Epithelial cell of esophagus (primary cell): ENCODE measurements around the gene SLC7A8.

Experiments used
- DNase-seq: peaks from one replicate; pipeline ENCODE4 v3.0.0; 2010; ENCODE audit warnings: low read depth
- H3K4me3 ChIP-seq: 2 replicates; pipeline ENCODE4 v1.5.1; 2011; ENCODE audit warnings: mild to moderate bottlenecking, low read length, control low read depth
- TF ChIP-seq, protein P1 (sequence below): IDR thresholded peaks from 2 replicates; pipeline ENCODE4 v1.5.1; 2011; ENCODE audit warnings: low read depth, mild to moderate bottlenecking, low read length, control low read depth, inconsistent platforms; ENCODE audit not compliant: insufficient read depth; ENCODE audit errors: missing control alignments

The SLC7A8 gene

DNA sequence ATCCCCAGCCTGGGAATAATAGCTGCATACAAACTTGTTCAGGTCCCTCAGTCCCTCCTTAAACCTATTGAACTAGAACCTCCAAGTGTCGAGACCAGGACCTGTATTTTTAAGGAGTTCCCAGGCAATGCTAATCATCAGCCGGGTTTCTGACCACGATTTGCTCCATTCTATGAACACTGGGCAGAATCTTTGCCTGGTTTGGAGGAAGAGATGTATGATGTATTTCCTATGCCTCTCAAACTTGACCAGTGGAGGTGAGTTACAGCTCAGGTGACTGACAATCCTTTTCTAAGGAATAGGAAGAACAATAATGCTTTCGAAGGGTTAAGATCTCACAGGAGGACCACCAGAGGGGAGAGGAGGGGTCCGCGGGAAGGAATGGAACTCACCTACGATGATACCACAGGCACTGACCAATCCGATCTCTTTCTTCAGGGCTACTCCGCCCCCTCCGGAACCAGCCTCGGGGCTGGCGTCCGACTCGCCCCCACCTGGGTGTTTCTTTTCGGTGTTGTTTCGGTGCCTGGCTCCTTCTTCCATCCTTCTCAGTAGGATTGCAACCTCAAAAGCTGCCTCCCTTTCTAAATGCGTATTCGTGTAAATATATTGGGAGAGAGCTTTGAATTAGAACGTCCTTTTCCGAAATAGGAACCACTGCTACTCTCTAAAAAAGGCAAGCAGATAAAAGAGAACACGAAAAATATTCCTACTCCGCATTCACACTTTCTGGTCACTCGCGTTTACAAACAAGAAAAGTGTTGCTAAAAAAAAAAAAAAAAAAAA lies 895 bp downstream of the SLC7A8 start:
- H3K4me3 ChIP-seq, result peak overlapping the region; percentile 57
- TF ChIP-seq, protein P1, sequence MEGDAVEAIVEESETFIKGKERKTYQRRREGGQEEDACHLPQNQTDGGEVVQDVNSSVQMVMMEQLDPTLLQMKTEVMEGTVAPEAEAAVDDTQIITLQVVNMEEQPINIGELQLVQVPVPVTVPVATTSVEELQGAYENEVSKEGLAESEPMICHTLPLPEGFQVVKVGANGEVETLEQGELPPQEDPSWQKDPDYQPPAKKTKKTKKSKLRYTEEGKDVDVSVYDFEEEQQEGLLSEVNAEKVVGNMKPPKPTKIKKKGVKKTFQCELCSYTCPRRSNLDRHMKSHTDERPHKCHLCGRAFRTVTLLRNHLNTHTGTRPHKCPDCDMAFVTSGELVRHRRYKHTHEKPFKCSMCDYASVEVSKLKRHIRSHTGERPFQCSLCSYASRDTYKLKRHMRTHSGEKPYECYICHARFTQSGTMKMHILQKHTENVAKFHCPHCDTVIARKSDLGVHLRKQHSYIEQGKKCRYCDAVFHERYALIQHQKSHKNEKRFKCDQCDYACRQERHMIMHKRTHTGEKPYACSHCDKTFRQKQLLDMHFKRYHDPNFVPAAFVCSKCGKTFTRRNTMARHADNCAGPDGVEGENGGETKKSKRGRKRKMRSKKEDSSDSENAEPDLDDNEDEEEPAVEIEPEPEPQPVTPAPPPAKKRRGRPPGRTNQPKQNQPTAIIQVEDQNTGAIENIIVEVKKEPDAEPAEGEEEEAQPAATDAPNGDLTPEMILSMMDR, result no peak
- DNase-seq, result peak; percentile 33

GRCh38 chr14:23181946-23182345 lies 1.5 kb downstream of the SLC7A8 start:
- DNase-seq, result no peak
- peak overlapping the region; percentile 57 for H3K4me3 ChIP-seq
- TF ChIP-seq, protein P1, result no peak

GRCh38 chr14:23181453-23181852 lies 2.0 kb downstream of the SLC7A8 start:
- no peak for DNase-seq
- no peak overlapping the region for H3K4me3 ChIP-seq
- TF ChIP-seq, protein P1, result no peak

DNA sequence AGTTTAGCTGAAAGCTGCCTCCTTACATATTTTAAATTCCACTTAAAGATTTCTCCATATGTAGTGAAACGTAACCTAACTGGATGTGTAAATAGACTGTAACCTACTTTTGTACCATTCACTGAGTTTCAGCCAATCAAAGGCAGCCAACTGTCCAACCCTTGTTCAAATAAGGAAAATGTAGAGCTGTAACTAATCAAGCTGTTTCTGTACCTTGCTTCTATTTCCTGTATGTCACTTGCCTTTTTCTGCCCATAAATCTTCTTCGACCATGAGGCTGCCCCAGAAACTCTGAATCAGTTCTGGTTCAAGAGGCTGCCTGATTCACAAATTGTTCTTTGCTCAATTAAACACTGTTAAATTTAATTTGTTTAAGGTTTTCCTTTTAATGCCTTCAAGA lies 6.3 kb downstream of the SLC7A8 start:
- TF ChIP-seq, protein P1, result no peak
- DNase-seq, result no peak
- H3K4me3 ChIP-seq, result no peak overlapping the region

DNA sequence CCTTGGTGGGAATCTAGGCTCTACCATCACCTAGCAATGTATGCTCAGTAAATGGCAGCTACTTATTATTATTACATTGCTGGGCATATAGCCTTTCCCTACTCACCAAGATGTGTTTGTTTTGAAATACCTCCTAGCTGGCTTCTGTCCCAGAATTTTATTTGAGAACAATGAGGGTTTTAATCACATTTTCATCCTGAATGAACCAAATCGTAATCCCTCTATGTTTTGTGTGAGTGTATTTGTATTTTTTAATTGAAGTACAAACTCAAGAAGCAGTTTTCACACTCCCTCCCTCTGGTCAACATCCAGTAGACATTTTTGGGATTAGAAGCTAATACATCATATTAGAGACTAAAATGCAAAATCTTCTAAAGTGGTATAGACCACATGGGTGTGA lies 7.6 kb downstream of the SLC7A8 start:
- no peak for DNase-seq
- TF ChIP-seq, protein P1, result no peak
- no peak overlapping the region for H3K4me3 ChIP-seq

DNA sequence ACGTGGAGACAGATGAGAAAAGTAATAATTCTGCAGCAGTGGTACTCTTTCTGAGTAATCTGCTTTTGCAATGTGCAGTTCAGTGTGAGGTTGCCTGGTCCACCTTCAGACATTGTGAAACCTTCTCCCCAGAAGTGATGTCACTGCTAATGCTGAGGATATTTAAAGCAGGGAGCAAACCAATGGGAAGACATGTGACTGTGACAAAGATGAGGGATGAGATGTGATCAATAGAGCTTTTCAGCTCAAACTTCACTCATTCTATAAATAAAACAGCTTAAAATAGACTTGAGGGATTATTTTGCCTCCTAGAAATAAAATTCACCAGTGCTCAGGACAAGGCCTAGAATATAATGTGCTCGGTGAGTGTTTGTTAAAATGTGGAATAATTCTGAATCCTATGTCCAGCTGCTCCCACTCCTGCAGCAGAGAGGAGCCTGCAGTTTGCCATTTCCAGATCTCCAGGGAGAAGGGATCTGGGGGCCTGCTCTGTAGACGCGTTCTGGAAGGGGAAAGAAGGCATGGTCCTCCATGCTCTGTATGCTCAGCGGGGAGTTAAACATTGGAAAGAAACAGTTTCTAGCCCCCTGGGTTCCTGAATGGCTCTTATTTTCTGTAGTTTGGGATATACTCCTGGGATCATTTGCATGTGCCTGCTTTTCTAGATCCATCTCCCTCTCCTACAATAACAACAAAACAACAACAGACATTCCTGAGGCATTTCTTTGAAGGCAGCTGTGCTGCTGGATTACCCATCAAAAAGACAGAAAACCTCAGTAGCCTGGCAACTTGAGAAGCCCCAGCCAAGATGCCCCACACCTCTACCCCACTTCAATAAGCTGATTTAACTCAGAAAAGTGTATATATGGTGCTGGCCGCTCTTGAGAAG lies 8.9 kb downstream of the SLC7A8 start:
- TF ChIP-seq, protein P1, result no peak
- H3K4me3 ChIP-seq, result no peak overlapping the region
- DNase-seq, result peak; percentile 81

DNA sequence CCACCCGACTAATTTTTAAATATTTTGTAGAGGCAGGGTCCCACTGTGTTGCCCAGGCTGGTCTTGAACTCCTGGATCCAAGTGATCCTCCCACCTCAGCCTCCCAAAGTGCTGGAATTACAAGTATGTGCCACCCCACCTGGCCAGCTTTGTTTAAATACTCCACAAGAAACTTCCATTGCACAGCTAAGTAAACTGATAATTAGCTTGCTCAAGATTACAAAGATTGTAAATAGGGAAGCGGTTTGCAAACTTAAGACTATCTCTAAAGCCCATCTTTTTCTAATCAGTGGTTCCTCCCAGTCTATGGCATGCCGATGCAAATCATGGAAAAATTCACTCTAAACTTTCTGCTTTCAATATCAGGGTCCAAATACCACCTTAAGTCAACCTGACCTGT lies 9.7 kb downstream of the SLC7A8 start:
- no peak for DNase-seq
- TF ChIP-seq, protein P1, result no peak
- no peak overlapping the region for H3K4me3 ChIP-seq
